K562 (cell line): Measurements from ENCODE around the gene MMP24OS.

ENCODE experiments used
- DPF2 ChIP-seq: fragments of 450-650 bp; IDR thresholded peaks from 2 replicates; pipeline ENCODE4 v1.6.1; 2016
- ELF1 ChIP-seq: fragments of 200-800 bp; sonication (Bioruptor generic); IDR thresholded peaks from 2 replicates; pipeline ENCODE4 v1.6.1; 2016; ENCODE audit warnings: missing genetic modification characterization, missing compliant biosample characterization
- HIVEP1 ChIP-seq: fragments of 250-450 bp; sonication (Bioruptor Pico); IDR thresholded peaks from 2 replicates; pipeline ENCODE4 v1.4.0; 2020; ENCODE audit warnings: mild to moderate bottlenecking
- PML ChIP-seq: IDR thresholded peaks from 2 replicates; pipeline ENCODE4 v1.6.1; 2012; ENCODE audit warnings: low read length, inconsistent platforms
- POLR2A ChIP-seq: fragments of 450-650 bp; conservative IDR thresholded peaks from 2 replicates; pipeline ENCODE4 v1.6.1; 2016
- ZNF785 ChIP-seq: fragments of 250-450 bp; sonication (Bioruptor Pico); IDR thresholded peaks from 2 replicates; pipeline ENCODE4 v1.4.0; 2020; ENCODE audit warnings: mild to moderate bottlenecking
- ZNF830 ChIP-seq: fragments of 250-450 bp; sonication (Bioruptor Pico); IDR thresholded peaks from 2 replicates; pipeline ENCODE4 v1.5.0; 2021; ENCODE audit warnings: mild to moderate bottlenecking
- TF ChIP-seq, protein P1 (sequence below), 3 experiments: IDR thresholded peaks in 2 of 3; conservative IDR thresholded peaks in 1 of 3; 2 replicates each; pipeline ENCODE4 v1.5.1; 2011 to 2012; ENCODE audit warnings: low read length in 3 of 3, mild to moderate bottlenecking in 3 of 3, control low read depth in 2 of 3, improper control_type of control experiment in 1 of 3, inconsistent platforms in 1 of 3, low read depth in 1 of 3, mixed read lengths in 1 of 3, moderate library complexity in 1 of 3; ENCODE audit not compliant: insufficient read depth in 2 of 3
- TF ChIP-seq, protein P2 (sequence below): fragments of 250-450 bp; sonication (Bioruptor Pico); IDR thresholded peaks from 2 replicates; pipeline ENCODE4 v1.5.0; 2021

DNA sequence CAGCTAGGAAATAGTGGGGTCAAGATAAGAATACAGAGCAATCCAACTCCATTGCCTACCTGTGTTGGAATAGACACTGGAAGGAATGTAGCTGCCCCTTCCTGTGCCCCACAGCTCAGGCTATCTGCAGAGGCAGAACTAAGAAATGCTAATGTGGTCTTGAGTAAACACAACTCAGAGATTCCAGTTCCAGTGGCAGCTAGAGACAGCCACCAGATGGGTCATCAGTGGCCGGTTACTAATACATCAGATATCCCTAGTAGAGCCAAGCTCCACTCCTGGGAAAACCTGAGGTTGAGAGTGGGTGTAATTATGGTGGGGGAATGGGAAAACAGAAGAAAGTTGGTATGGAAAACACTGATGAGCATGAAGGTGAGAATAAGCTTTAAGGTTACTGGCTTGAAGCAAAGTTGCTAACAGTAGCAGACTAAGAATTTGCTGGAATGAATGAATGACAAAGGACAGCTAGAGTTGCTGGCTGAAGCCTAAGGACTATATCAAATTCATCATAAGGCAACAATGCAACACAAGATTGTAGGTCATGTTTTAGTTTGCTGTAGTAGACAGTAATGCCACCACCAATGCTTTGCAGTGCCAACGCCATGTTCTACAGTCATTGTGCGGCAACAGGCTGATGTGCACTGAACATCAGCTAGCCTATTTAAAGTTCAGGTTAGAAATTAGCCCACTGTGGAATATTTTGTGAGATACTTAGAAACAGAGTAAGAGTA is 42.6 kb upstream of the MMP24OS start:
- TF ChIP-seq, protein P1, sequence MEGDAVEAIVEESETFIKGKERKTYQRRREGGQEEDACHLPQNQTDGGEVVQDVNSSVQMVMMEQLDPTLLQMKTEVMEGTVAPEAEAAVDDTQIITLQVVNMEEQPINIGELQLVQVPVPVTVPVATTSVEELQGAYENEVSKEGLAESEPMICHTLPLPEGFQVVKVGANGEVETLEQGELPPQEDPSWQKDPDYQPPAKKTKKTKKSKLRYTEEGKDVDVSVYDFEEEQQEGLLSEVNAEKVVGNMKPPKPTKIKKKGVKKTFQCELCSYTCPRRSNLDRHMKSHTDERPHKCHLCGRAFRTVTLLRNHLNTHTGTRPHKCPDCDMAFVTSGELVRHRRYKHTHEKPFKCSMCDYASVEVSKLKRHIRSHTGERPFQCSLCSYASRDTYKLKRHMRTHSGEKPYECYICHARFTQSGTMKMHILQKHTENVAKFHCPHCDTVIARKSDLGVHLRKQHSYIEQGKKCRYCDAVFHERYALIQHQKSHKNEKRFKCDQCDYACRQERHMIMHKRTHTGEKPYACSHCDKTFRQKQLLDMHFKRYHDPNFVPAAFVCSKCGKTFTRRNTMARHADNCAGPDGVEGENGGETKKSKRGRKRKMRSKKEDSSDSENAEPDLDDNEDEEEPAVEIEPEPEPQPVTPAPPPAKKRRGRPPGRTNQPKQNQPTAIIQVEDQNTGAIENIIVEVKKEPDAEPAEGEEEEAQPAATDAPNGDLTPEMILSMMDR (IDR thresholded peaks at IDR 0.05 in 2 of 3, conservative IDR thresholded peaks at IDR 0.05 in 1 of 3; ENCODE audit: insufficient read depth in 2 of 3, low read depth in 1 of 3, low read length in 3 of 3), result no peak
- TF ChIP-seq ELF1 (tag), result no peak
- no peak for TF ChIP-seq HIVEP1 (CRISPR knock-in tag)
- no peak for TF ChIP-seq ZNF785 (CRISPR knock-in tag)
- TF ChIP-seq ZNF830 (CRISPR knock-in tag), result no peak
- no peak for TF ChIP-seq DPF2
- TF ChIP-seq, protein P2, sequence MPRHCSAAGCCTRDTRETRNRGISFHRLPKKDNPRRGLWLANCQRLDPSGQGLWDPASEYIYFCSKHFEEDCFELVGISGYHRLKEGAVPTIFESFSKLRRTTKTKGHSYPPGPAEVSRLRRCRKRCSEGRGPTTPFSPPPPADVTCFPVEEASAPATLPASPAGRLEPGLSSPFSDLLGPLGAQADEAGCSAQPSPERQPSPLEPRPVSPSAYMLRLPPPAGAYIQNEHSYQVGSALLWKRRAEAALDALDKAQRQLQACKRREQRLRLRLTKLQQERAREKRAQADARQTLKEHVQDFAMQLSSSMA (CRISPR knock-in tag), result no peak
- TF ChIP-seq PML, result no peak
- TF ChIP-seq POLR2A, result no peak
